ENCODE measurements around the gene ACADS.

- TF ChIP-seq CTCF (conservative IDR thresholded peaks at IDR 0.05; ENCODE audit: low read depth, low read length) (peak; percentile 89), EZH2 (IDR thresholded peaks at IDR 0.05; ENCODE audit: borderline replicate concordance, low read depth, low read length, poor library complexity, severe bottlenecking) (no peak)
Measured at GRCh38 chr12:120713861-120714482, 11.7 kb upstream of the ACADS start.
